ENCODE measurements around the gene SCYGR8. TPM values are rescaled to one million over a fixed set of nuclear protein-coding genes. Genes with fewer than 3 reads are reported as not detected.

The SCYGR8 gene
- total RNA-seq, 4 donors from 2014 or later, result 13.4 TPM; not detected in 3

- no peak overlapping the region for H3K4me3 ChIP-seq (ENCODE audit: low read depth, poor library complexity, severe bottlenecking)
- WGBS, 2 donors, result 70% methylated on average over 15 of the region's 15 CpGs
- intact Hi-C loops (cut with DNase I; ENCODE audit: low total_unique reads), result loop anchor here (10.0 kb wide), 1 partner anchor 109 kb away; the partner anchor contains the start of gene SCYGR5
- TF ChIP-seq CTCF (IDR thresholded peaks at IDR 0.05), result no peak
- TF ChIP-seq POLR2A (IDR thresholded peaks at IDR 0.05), result no peak
- peak in 1 of 2 donors; percentile 32 for DNase-seq (ENCODE audit: low spot score in 2 of 2)
Measured at GRCh38 chr2:227774011-227774624, 28.4 kb downstream of the SCYGR8 start.

- no peak for TF ChIP-seq POLR2A (IDR thresholded peaks at IDR 0.05)
- no peak for TF ChIP-seq CTCF (IDR thresholded peaks at IDR 0.05)
- DNase-seq (ENCODE audit: low spot score in 2 of 2), result no peak
- WGBS, 2 donors, result 87 to 88% methylated on average over 6 of the region's 6 CpGs
- intact Hi-C loops (cut with DNase I; ENCODE audit: low total_unique reads), result loop anchor here (10.0 kb wide), 1 partner anchor 110 kb away; the partner anchor contains the start of gene SCYGR5
- no peak overlapping the region for H3K4me3 ChIP-seq (ENCODE audit: low read depth, poor library complexity, severe bottlenecking)
Measured at GRCh38 chr2:227774895-227775842, 29.5 kb downstream of the SCYGR8 start.

DNA sequence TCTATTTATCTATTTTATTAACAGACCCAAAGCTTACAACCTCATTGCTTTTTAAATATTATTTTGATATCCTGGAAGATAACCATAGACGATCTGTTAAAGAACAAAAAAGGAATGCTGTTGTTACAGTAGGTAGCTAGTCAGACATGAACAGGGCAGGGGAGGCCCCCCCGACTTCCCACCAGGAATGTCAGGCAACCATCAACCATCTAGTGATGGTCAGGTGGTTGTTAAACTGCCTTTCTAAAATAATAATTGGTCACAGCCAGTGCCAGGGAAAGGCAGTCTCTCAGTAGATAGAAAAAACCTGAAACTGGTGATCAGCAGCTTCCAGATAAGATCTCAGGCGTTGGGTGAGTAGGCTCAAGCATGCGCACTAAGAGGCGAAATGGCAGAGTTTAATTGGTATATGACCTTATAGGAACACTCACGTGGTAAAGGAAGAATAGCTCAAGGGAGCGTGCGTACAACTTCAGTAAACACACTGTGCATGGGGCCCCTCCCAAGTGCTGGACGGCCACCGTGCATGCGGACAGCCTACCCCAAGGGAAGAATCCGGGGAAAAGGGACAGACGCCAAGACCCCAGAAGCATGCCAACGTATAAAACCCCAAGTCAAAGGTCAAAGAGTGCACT is 35.4 kb downstream of the SCYGR8 start:
- 40 to 45% methylated on average over 14 of the region's 14 CpGs for WGBS, 2 donors
- TF ChIP-seq CTCF (IDR thresholded peaks at IDR 0.05) (no peak), POLR2A (IDR thresholded peaks at IDR 0.05) (no peak)
- intact Hi-C loops (cut with DNase I; ENCODE audit: low total_unique reads), result no loop called here
- H3K4me3 ChIP-seq (ENCODE audit: low read depth, poor library complexity, severe bottlenecking), result no peak overlapping the region
- peak in 1 of 2 donors; percentile 50 for DNase-seq (ENCODE audit: low spot score in 2 of 2)

GRCh38 chr2:227781841-227782240 is 36.1 kb downstream of the SCYGR8 start:
- WGBS, 2 donors, result 83 to 92% methylated on average over 6 to 8 of the region's 8 CpGs
- peak in 1 of 2 donors; percentile 13 for DNase-seq (ENCODE audit: low spot score in 2 of 2)
- TF ChIP-seq CTCF (IDR thresholded peaks at IDR 0.05) (no peak), POLR2A (IDR thresholded peaks at IDR 0.05) (no peak)
- H3K4me3 ChIP-seq (ENCODE audit: low read depth, poor library complexity, severe bottlenecking), result no peak overlapping the region
- intact Hi-C loops (cut with DNase I; ENCODE audit: low total_unique reads), result no loop called here

GRCh38 chr2:227782804-227783203 is 37.1 kb downstream of the SCYGR8 start:
- peak in 1 of 2 donors; percentile 13 for DNase-seq (ENCODE audit: low spot score in 2 of 2)
- intact Hi-C loops (cut with DNase I; ENCODE audit: low total_unique reads), result no loop called here
- H3K4me3 ChIP-seq (ENCODE audit: low read depth, poor library complexity, severe bottlenecking), result no peak overlapping the region
- WGBS, 2 donors, result 85 to 89% methylated on average over 5 of the region's 5 CpGs
- TF ChIP-seq CTCF (IDR thresholded peaks at IDR 0.05), result no peak
